Measurements from ENCODE around the gene KBTBD13.

The KBTBD13 gene

DNA sequence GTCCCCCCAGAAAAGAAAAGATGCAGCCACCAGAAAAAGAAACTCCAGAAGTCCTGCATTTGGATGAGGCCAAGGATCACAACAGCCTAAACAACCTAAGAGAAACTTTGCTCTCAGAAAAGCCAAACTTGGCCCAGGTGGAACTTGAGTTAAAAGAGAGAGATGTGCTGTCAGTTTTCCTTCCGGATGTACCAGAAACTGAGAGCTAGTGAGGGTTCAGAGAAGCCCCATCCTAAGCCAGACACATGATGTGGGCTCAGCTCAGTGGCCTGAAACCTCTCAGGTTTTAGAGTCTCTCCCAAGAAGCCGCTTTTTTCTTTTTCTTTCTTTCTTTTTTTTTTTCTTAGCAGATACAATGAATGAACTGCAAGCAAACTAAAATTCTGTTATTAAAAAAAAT is 23.6 kb upstream of the KBTBD13 start:
- Histone ChIP-seq H3K9ac (ENCODE audit: low read depth, low read length) (no peak overlapping the region), H3K4me1 (ENCODE audit: insufficient read depth, low read length) (no peaks in the 10 kb centered on the region), H3K36me3 (ENCODE audit: insufficient read depth, low read length) (no peaks in the 10 kb centered on the region), H3K27me3 (ENCODE audit: insufficient read depth, low read length) (no peaks in the 10 kb centered on the region), H3K4me3 (ENCODE audit: low read length) (no peak overlapping the region), H3K9me3 (ENCODE audit: insufficient read depth, low read depth, low read length) (no peaks in the 10 kb centered on the region), H3K27ac (ENCODE audit: low read depth, low read length) (no peak overlapping the region)
- WGBS = 94% methylated on average over 2 of the region's 2 CpGs

- Histone ChIP-seq H3K9ac (ENCODE audit: low read depth, low read length) (no peak overlapping the region), H3K27ac (ENCODE audit: low read depth, low read length) (no peak overlapping the region), H3K9me3 (ENCODE audit: insufficient read depth, low read depth, low read length) (no peaks in the 10 kb centered on the region), H3K27me3 (ENCODE audit: insufficient read depth, low read length) (no peaks in the 10 kb centered on the region), H3K36me3 (ENCODE audit: insufficient read depth, low read length) (peaks cover 4% of the 10 kb centered on the region; the same call in 1 of the 2 replicates), H3K4me1 (ENCODE audit: insufficient read depth, low read length) (no peaks in the 10 kb centered on the region), H3K4me3 (ENCODE audit: low read length) (no peak overlapping the region)
- WGBS = 80% methylated on average over 26 of the region's 26 CpGs
Observed at GRCh38 chr15:65054333-65055200, 22.0 kb upstream of the KBTBD13 start.

DNA sequence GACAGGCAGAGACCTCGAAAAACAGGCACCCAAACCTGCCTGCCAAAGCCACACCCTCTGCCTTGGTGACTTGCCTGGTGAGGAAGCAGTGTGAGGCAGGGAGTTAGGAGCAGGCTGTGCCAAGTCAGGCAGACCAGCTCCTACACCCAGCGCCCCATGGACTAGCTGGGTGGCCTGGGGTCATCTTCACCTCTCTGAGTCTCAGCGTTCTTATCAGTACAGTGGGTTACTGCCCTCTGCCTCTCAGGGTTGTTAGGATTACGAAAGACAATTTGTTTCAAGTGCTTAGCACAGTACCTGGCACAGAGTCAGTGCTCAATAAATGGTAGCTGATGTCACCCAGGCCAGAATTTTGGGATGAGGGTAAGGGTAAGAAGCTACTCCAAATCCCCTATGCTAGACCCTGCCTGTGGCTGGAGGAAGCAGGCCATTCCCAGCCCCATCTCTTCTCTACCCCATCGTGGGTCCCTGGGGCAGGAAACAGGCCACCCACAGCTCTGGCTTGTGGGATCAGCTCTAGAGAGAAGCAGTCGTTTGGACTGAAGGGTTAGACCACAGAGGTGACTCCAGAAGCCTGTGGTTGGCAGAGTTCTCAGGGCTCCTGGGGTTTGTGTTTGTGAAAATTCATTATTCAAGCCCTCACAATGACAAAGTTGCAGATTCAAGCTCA is 21.2 kb upstream of the KBTBD13 start:
- Histone ChIP-seq H3K4me3 (ENCODE audit: low read length) (no peak overlapping the region), H3K9me3 (ENCODE audit: insufficient read depth, low read depth, low read length) (no peaks in the 10 kb centered on the region), H3K36me3 (ENCODE audit: insufficient read depth, low read length) (peaks cover 4% of the 10 kb centered on the region; the same call in 1 of the 2 replicates), H3K27me3 (ENCODE audit: insufficient read depth, low read length) (no peaks in the 10 kb centered on the region), H3K9ac (ENCODE audit: low read depth, low read length) (no peak overlapping the region), H3K27ac (ENCODE audit: low read depth, low read length) (no peak overlapping the region), H3K4me1 (ENCODE audit: insufficient read depth, low read length) (no peaks in the 10 kb centered on the region)
- 89% methylated on average over 6 of the region's 6 CpGs for WGBS

GRCh38 chr15:65056106-65056505 is 20.4 kb upstream of the KBTBD13 start:
- H3K36me3 ChIP-seq (ENCODE audit: insufficient read depth, low read length) = peaks cover 4% of the 10 kb centered on the region; the same call in 1 of the 2 replicates
- no peak overlapping the region for H3K27ac ChIP-seq (ENCODE audit: low read depth, low read length)
- H3K4me3 ChIP-seq (ENCODE audit: low read length) = no peak overlapping the region
- no peaks in the 10 kb centered on the region for H3K27me3 ChIP-seq (ENCODE audit: insufficient read depth, low read length)
- H3K9me3 ChIP-seq (ENCODE audit: insufficient read depth, low read depth, low read length) = no peaks in the 10 kb centered on the region
- WGBS = 92% methylated on average over 9 of the region's 9 CpGs
- H3K4me1 ChIP-seq (ENCODE audit: insufficient read depth, low read length) = no peaks in the 10 kb centered on the region
- no peak overlapping the region for H3K9ac ChIP-seq (ENCODE audit: low read depth, low read length)

DNA sequence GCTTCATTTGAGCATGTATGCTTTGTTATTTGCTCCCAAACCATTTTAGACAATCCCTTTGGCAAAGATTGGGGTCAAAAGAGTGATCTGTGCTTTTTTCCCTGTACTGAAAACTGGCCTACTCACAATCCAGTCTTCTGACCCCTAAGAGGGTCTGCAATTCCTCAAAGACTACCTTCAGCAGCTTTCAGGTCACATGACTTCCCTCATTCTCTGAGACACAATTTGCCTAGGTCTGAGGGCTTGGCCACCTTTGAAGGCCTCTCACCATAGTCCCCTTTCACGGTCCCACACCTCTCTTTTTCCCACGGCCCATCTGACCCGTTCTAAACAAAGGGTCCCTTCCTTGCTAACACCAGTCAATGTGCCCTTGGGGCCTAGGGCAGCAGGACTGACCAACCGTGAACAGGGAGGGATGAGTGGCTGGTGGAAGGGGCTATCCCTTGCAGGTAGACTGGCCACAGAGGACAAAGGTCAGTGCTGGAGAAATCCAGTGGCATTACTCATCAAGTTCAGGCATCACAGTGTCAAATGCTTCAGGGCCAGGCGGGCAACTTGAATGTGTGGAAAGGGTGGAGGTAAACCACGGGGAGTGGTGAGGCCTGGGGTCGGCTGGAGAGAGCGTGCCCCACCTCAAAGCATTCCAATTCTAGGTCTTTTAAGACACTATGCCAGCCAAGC is 19.5 kb upstream of the KBTBD13 start:
- Histone ChIP-seq H3K4me1 (ENCODE audit: insufficient read depth, low read length) (no peaks in the 10 kb centered on the region), H3K4me3 (ENCODE audit: low read length) (no peak overlapping the region)
- 85% methylated on average over 8 of the region's 8 CpGs for WGBS

DNA sequence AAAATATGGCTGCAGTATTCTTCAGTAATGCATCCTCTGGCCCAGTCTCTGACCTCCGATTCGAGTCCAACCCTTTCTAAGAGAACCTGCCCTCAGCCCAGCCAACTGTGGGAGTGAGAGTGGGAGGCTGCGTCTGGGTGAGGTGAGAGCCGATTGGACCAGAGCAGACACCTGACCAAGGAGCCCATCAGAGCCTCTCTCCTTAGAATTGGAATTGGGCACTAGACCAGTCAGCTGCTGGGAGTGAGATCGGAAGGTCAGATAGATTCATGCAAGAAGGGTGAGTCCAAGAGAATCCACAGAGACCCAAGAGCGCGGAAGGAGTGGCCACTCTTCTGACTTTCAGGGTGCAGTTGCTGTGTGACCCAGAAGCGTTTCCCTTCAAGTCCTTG is 19.0 kb upstream of the KBTBD13 start:
- H3K9ac ChIP-seq (ENCODE audit: low read depth, low read length) = no peak overlapping the region
- no peaks in the 10 kb centered on the region for H3K9me3 ChIP-seq (ENCODE audit: insufficient read depth, low read depth, low read length)
- no peaks in the 10 kb centered on the region for H3K4me1 ChIP-seq (ENCODE audit: insufficient read depth, low read length)
- H3K27ac ChIP-seq (ENCODE audit: low read depth, low read length) = no peak overlapping the region
- no peaks in the 10 kb centered on the region for H3K27me3 ChIP-seq (ENCODE audit: insufficient read depth, low read length)
- H3K36me3 ChIP-seq (ENCODE audit: insufficient read depth, low read length) = peaks cover 4% of the 10 kb centered on the region; the same call in 1 of the 2 replicates
- 93% methylated on average over 8 of the region's 8 CpGs for WGBS
- H3K4me3 ChIP-seq (ENCODE audit: low read length) = no peak overlapping the region

More for the DNA sequence above, 19.5 kb upstream of the KBTBD13 start:
- H3K27ac ChIP-seq (ENCODE audit: low read depth, low read length) = no peak overlapping the region
- H3K36me3 ChIP-seq (ENCODE audit: insufficient read depth, low read length) = peaks cover 4% of the 10 kb centered on the region; the same call in 1 of the 2 replicates
- H3K27me3 ChIP-seq (ENCODE audit: insufficient read depth, low read length) = no peaks in the 10 kb centered on the region
- no peaks in the 10 kb centered on the region for H3K9me3 ChIP-seq (ENCODE audit: insufficient read depth, low read depth, low read length)
- H3K9ac ChIP-seq (ENCODE audit: low read depth, low read length) = no peak overlapping the region

DNA sequence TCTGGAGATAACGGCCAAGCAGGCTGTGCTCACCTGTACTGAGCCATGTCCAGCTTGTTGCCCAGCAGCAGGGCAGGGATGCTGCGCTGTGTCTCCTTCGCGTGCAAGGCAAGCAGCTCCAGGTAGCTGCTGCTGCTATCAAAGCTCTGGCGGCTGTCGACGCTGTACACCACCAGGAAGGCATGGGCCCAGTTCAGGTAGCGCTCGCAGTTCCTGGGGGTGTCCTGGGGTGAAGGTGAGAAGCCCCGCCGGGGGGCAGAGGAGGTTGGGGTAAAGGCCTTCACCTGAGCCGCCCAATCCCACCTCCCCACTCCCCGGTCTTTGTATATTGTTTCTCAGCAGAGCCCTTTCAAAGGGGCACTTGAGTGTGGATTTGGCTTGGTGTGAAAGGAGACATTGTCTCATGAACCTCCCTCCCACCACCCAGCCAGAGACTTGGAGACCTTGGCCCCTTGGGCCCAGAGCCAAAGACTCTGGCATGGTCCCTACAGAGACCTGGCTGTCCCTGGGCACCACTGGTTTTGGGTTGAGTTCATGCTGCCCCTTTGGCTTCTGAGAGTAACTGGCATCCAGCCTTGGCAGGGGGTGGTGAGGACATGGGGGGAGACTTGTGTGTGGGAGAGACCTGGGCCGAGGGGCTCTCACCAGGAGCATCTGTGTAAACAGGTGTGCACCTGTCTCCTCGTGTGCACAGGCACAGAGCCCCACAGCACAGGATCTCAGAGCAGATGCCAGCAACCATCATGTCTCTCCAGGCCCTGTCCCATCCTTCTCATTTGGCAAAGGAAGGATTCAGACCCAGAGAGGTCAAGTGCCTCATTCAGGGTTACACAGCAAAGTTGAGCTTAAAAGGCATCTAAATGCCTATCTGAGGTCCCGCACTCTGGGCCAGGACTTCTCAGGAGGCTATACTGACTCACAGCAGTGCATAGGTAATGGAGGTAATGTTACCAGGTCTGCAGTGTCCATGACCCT is 17.9 kb upstream of the KBTBD13 start:
- Histone ChIP-seq H3K36me3 (ENCODE audit: insufficient read depth, low read length) (peaks cover 4% of the 10 kb centered on the region; the same call in 1 of the 2 replicates), H3K9me3 (ENCODE audit: insufficient read depth, low read depth, low read length) (no peaks in the 10 kb centered on the region), H3K4me3 (ENCODE audit: low read length) (no peak overlapping the region), H3K9ac (ENCODE audit: low read depth, low read length) (no peak overlapping the region), H3K27me3 (ENCODE audit: insufficient read depth, low read length) (no peaks in the 10 kb centered on the region), H3K4me1 (ENCODE audit: insufficient read depth, low read length) (no peaks in the 10 kb centered on the region), H3K27ac (ENCODE audit: low read depth, low read length) (no peak overlapping the region)
- 95% methylated on average over 16 of the region's 16 CpGs for WGBS

DNA sequence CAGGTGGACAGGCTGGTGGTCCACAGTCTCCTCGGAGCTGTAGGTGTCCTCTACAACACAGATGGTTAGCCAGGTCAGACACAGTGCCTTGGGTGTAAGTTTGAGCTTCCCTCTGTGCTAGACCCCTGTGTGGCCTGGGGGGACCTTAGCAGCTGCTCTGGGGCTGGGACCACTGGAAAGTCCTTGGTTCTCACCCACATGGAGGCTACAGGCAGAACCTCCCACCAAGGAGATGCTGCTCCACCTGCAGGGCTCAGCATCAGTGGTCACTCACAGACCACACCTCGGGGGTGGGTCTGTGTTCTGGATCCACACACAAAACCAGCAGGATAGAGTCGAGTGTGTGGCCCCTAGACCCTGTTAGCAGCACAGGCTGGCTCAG is 17.2 kb upstream of the KBTBD13 start:
- Histone ChIP-seq H3K4me3 (ENCODE audit: low read length) (no peak overlapping the region), H3K9me3 (ENCODE audit: insufficient read depth, low read depth, low read length) (no peaks in the 10 kb centered on the region), H3K9ac (ENCODE audit: low read depth, low read length) (no peak overlapping the region), H3K4me1 (ENCODE audit: insufficient read depth, low read length) (no peaks in the 10 kb centered on the region), H3K27ac (ENCODE audit: low read depth, low read length) (no peak overlapping the region), H3K27me3 (ENCODE audit: insufficient read depth, low read length) (no peaks in the 10 kb centered on the region), H3K36me3 (ENCODE audit: insufficient read depth, low read length) (peaks cover 4% of the 10 kb centered on the region; the same call in 1 of the 2 replicates)
- 93% methylated on average over 3 of the region's 3 CpGs for WGBS

DNA sequence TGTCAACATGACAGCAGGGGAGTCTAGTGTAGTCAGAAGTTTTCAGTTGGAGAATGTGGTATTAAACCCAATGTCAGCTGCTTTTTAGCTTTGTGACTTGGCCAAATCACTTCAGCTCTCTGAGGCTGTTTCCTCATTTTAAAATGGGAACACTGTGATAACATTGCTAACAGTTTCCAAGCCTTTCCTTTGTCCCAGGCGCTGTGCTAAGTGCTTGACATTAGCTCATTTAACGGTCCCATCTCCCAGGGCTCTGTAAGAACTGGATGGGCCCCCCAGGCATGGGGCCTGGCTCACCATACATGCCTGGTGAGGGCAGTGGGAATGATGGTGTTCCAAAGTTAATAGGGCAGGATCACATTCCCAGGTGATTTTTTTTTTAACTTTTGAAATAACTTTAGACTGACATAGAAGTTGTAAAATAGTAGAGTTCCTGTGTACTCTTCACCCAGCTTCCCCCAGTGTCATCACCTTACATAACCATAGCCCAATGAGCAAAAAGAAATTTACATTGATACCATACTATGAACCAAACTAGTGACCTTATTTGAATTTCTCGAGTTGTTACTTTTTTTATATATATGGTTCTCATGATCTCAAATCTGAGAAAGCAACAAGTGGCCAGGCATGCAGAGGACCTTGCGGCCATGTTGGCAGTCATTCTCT is 16.5 kb upstream of the KBTBD13 start:
- H3K27ac ChIP-seq (ENCODE audit: low read depth, low read length) = no peak overlapping the region
- H3K9ac ChIP-seq (ENCODE audit: low read depth, low read length) = no peak overlapping the region
- 96% methylated on average over 4 of the region's 4 CpGs for WGBS
- H3K4me1 ChIP-seq (ENCODE audit: insufficient read depth, low read length) = peaks cover 3% of the 10 kb centered on the region; the same call in 1 of the 2 replicates
- no peaks in the 10 kb centered on the region for H3K9me3 ChIP-seq (ENCODE audit: insufficient read depth, low read depth, low read length)
- H3K36me3 ChIP-seq (ENCODE audit: insufficient read depth, low read length) = peaks cover 4% of the 10 kb centered on the region; the same call in 1 of the 2 replicates
- H3K27me3 ChIP-seq (ENCODE audit: insufficient read depth, low read length) = no peaks in the 10 kb centered on the region
- H3K4me3 ChIP-seq (ENCODE audit: low read length) = no peak overlapping the region

Measured in HUES64 (cell line).